Transverse colon (tissue), 4 donors: ENCODE data around the gene TNFAIP3.

Source experiments
- POLR2AphosphoS5 ChIP-seq, 3 donors: sonication (generic); formaldehyde crosslinking; IDR thresholded peaks; one replicate each; pipeline ENCODE4 v1.6.1; 2016; ENCODE audit warnings: antibody characterized with exemption in 3 of 3
- TF ChIP-seq, protein P1 (sequence below), 5 experiments: fragments of 200-600 bp in 3 of 5; fragments of 450-650 bp in 2 of 5; sonication (generic) in 3 of 5; IDR thresholded peaks; 1 replicate in 2 of 5; 2 replicates in 3 of 5; pipeline ENCODE4 v1.5.1; 2016 to 2017; ENCODE audit warnings: antibody characterized with exemption in 5 of 5, inconsistent platforms in 3 of 5, mild to moderate bottlenecking in 2 of 5, moderate library complexity in 1 of 5

DNA sequence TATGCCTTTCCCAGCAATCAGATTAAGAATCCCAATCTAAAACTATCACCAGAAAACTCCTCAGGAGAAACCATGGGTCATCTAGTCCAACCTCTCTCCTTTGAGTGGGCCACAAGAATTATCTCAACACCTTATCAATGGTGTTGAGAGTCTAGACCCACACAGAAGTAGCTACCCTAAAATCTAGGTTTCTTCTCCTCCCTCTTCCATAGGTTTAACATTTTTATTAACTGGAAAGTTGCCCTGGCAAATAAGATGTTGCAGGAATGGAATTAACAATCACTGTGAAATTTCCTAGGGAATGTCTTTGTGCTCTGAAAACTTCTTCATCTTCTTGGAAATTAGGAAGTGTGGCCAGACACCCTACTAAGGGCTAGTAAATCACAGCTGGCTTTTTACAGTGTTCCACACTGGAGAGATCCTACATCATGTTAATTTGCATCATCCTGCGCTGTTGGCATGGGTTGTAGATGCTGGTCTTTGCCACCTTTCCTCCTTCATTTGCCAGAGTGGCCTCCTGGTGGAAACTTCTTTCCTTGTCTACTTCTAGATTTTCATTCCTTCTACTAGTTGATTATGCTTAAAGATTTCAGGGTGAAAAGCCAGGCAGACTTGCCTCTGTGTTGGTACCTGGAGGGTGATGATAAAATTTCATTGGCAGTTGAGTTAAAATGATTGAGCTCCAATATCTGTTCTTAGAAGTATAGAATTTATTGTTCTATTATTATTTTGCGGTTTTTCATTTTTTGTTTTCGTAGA, 2.7 kb downstream of the TNFAIP3 start:
- TF ChIP-seq, protein P1, sequence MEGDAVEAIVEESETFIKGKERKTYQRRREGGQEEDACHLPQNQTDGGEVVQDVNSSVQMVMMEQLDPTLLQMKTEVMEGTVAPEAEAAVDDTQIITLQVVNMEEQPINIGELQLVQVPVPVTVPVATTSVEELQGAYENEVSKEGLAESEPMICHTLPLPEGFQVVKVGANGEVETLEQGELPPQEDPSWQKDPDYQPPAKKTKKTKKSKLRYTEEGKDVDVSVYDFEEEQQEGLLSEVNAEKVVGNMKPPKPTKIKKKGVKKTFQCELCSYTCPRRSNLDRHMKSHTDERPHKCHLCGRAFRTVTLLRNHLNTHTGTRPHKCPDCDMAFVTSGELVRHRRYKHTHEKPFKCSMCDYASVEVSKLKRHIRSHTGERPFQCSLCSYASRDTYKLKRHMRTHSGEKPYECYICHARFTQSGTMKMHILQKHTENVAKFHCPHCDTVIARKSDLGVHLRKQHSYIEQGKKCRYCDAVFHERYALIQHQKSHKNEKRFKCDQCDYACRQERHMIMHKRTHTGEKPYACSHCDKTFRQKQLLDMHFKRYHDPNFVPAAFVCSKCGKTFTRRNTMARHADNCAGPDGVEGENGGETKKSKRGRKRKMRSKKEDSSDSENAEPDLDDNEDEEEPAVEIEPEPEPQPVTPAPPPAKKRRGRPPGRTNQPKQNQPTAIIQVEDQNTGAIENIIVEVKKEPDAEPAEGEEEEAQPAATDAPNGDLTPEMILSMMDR (IDR thresholded peaks at IDR 0.05) = peak in 1 of 5 experiments; percentile 9
- TF ChIP-seq POLR2AphosphoS5 (IDR thresholded peaks at IDR 0.05) = peak in 1 of 3 donors; percentile 9
